ENCODE data around the gene ALOX5AP.

Gene ALOX5AP

GRCh38 chr13:30714629-30715371, 20.5 kb upstream of the ALOX5AP start:
- no peak for DNase-seq (ENCODE audit: low spot score)

DNA sequence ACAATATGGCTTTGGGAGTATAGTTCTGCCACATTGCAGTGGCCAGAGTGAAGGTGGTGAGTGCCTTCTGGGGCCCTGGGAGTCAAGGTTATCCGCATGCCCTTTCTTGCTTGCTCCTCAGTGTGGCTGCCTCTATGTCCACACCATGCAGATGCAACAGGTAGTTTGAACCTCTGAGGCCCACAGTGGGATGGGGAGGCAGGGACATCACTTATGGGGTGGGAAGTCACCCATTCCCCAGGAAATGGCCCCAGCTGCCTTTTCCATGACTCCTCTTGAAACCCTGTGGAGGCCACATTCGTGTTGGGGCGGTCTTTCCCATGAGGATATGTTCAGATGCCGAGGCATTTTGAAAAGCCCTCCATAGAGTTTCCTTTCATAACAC, 20.0 kb upstream of the ALOX5AP start:
- no peak for DNase-seq (ENCODE audit: low spot score)

DNA sequence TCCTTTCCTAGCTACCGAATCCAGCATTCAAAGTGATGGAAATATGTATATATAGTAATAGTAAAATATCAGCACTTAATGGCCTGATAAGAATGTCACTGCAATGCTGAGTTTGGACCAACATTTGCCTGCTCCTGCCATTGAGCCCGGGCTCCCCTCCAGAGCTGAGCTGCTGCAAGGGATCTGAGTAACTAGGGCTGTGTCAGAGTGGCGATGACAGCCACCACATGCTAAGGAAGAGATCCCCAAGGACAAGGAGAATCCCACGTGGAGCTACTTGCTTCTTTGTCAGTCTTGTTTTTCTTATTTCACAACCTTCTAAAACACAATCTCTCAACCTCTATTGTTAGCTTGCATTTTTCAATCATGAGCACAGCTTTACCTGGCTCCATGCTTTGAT, 19.5 kb upstream of the ALOX5AP start:
- no peak for DNase-seq (ENCODE audit: low spot score)

DNA sequence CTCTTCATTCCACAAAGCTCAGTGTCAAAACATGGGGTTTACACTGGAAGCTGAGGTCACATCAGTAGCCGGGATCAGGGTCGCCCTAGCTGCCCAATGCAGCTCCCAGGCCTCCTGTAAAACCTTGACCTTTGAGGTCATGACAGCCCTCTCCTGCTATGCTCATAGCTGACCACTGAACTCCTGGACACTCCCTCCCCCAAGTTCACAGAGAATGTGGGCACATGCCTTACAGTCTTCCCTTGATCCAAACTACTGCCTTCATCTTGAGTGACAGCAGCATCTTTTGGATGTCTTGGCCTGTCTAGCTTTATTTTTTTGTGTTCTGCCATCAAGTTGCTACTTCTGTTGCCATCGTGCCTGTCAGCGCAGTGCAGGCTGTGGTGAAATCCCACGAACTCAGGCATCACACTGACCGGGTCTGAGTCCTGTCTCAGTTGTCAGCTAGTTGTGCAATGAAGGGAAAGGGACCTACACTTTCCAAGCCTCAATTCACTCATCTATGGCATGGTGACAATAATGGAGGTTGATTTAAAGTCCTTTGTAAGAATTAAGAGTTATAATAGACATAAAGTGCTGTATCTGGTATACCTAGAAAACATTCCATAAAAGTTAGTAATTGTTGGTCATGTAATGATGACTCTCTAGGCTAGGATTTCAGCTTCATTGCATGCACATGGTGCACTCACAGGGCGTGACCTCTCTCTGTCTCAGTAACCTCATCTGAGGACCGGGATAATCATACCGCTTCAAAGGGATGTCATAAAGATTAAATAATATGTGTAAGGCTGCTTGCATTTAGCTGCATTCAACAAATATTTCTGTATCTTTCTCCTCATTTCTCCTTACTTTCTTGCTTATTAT, 16.4 kb upstream of the ALOX5AP start:
- no peak for DNase-seq (ENCODE audit: low spot score)

GRCh38 chr13:30719525-30719914, 15.8 kb upstream of the ALOX5AP start:
- no peak for DNase-seq (ENCODE audit: low spot score)

GRCh38 chr13:30720172-30720869, 15.0 kb upstream of the ALOX5AP start:
- DNase-seq (ENCODE audit: low spot score): no peak

DNA sequence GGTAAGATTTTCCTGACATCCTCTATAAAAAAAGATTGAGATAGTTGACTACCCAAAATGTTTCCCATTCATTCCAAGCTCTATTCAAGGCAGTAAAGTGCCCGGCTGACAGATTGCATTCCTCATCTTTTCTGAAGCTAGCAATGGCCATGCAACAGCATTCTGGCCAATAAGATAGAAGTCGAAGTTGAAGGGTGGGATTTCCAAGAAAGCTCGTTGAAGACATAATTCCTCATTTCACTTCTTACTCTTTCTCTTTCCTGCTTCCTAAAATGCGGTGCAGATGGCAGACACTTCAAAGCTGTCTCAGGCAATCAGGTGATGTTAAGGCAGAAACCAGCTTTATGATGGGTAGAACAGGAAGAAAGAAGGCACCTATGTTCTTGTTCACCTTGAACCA, 13.4 kb upstream of the ALOX5AP start:
- no peak for DNase-seq (ENCODE audit: low spot score)

GRCh38 chr13:30722361-30722760, 13.0 kb upstream of the ALOX5AP start:
- no peak for DNase-seq (ENCODE audit: low spot score)

GRCh38 chr13:30724778-30725177, 10.6 kb upstream of the ALOX5AP start:
- DNase-seq (ENCODE audit: low spot score): no peak

DNA sequence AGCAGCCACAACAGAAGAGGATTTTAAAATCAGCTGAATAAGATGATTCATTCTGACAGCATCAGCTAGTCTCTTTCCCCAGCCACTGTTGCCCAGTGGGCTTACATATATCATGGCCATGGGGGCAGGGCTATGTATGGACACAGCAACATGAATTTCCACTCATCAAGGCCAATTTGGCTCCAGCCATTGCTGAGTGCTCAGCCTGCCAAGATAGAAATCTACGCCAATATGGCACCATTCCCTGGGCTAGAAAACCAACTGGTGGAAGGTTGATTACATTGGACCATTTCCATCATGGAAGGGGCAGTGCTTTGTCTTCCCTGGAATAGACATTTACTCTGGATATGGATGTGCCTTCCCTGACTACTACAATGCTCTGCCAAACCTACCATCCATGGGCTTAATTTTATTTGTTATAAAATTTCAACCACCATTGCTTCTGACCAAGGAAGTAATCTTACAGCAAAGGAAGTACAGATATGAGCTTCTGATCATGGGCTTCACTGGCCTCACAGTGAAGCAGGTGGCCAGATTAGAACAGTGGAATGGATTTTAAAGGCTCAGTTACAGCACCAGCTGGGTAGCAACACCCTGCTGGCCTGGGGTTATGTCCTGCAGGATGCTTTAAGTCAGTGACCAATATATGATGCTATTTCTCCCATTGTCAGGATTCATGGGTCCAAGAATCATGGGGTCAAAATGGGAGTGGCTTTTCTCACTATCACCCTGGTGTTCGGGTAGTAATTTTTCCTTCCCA, 9.8 kb upstream of the ALOX5AP start:
- no peak for DNase-seq (ENCODE audit: low spot score)

DNA sequence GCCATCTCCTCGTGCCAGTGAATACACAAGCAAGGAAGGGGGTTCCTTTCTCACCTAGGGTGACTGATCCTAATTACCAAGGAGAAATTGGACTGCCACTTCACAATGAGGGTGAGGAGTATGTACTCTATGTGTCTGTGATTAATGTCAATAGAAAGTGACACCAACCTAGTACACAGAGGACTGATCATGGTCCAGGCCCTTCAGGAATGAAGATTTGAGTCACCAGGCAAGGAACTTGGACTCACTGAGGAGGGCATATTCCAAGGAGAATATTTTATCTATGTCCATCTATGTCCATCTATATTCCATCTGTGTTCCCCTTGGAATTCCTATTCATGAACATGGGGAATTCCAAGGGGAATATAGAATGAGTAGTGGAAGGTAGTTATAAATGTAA, 9.2 kb upstream of the ALOX5AP start:
- no peak for DNase-seq (ENCODE audit: low spot score)

DNA sequence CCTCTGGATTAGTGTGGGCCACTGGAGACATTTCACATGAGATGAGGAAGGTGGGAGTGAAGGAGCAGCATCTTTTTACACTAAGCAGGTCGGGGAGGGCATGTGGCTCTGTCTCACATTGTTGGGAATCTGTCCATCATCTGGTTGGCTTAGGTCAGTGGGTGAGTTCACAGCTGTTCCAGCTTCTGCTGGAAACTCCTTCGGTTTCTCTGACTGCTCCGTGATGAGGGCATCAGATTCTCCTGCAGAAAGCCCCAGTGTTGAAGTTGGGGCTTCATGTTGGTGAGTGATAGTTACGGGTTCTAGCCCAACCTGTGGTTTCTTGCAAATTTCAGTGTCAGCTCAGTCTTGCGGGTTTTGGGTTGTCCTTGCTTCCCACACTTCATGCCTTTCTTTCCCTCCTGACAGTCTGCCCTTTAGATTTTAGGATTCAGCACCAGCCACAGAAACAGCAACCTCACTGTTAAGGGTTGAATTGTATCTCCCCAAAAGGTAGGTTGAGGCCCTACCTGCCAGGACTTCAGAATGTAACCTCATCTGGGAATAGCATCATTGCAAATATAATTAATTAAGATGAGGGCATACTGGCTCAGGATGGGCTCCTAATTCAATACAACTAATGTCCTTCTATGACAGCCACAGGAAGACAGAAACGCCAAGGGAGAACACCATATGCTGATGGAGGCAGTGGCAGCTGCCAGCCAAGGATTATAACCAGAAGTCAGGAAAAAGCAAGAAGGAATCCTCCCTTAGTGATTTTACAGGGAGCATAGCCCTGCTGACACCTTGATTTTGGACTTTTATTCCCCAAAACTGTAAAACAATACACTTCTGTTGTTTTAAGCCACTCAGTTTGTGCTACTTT, 7.6 kb upstream of the ALOX5AP start:
- DNase-seq (ENCODE audit: low spot score): no peak

GRCh38 chr13:30729801-30730200, 5.5 kb upstream of the ALOX5AP start:
- no peak for DNase-seq (ENCODE audit: low spot score)

DNA sequence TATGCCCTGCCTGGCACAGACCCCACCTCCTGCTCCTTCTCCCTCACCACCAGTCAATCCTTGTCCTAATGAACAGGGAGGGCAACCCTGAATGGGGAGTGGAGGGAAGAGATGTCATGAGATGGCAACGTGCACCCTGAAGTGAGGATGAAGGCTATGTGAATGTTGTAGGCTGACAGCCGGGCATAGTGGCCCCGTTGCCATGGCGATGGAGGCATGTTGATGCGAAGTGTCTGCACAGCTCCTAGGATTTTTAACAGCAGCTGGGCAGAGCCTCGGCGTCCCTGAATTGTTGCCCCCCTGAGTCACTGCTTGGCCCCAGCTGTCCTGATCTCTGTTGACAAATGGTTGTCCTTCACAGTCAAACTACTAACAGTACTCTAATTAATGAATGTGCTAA, 4.8 kb upstream of the ALOX5AP start:
- DNase-seq (ENCODE audit: low spot score): no peak

- no peak for DNase-seq (ENCODE audit: low spot score)
Measured at GRCh38 chr13:30731361-30732045, 3.8 kb upstream of the ALOX5AP start.

- DNase-seq (ENCODE audit: low spot score): no peak
Measured at GRCh38 chr13:30732046-30732390, 3.3 kb upstream of the ALOX5AP start.

GRCh38 chr13:30734439-30734838, 904 bp upstream of the ALOX5AP start:
- DNase-seq (ENCODE audit: low spot score): no peak

DNA sequence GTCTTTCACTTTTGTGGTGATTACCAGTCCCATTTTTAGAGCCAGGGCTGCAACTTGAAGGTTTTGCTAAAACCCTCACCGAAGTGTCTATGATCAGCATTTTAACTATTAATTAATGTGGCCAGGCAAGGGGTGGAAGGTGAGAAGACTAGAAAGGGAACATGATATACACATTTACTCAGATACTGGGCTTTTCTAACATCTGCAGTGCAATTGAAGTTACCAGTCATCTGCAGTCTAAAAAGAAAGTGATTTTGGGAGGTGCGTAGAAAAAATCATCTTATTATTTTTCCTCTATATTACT, 481 bp downstream of the ALOX5AP start:
- DNase-seq (ENCODE audit: low spot score): no peak

DNA sequence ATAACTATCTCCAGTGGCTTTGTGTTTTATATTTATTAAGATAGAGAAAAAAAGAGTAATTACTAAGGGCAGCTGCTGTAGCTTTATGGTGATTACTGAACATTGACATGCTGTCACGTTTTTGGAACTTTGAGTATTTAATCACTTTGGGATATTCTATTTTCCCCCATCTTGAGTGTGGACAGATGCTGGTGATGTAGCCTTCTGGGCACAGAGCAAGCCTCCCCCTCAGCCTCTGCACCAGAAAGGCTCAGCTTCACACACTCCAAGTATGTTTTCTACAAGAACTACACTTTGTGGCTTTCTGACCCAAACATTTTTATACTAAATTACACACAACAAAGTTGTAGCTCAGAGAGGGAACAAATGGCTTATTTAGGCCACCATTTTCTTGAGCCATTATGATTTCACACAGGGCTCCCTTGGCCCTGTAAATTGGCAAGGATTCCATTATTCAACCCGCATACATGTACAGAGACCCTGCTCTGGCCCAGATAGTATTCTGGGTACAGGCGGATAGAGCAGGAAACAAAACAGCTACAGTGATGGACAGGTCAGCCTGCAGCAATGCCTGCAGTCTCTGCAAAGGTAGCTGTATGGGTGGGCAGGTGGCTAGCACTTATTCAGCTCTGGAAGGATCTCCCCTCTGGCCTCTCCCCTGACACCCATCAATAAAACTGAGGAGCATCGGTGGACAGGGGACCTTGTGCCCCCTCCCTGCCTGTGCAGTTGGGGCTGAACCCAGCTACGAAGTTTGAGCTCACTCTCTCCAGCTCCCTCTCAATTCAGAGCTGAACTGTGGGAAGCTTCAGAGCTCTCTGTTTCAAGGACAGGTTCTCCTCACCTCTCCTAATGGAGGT, 1.3 kb downstream of the ALOX5AP start:
- DNase-seq (ENCODE audit: low spot score): no peak
